Endothelial cell of umbilical vein (primary cell): ENCODE data around the gene ZNF697. TPM values are rescaled to one million over a fixed set of nuclear protein-coding genes. Genes with fewer than 3 reads are reported as not detected.

Source experiments
- BruUV-seq: library from RNA; stranded (reverse); fragments of 400-500 nt; replicated peaks from 2 replicates; lab custom pipeline; 2021; lab: Mats Ljungman, UMichigan
- CTCF ChIA-PET: fragments of 300-600, 350-600 bp; sonication (Branson Sonifier 250); formaldehyde crosslinking; loops from one replicate; lab custom pipeline; 2021; ENCODE audit warnings: antibody characterized with exemption, inconsistent platforms; lab: Charles Lee
- POLR2A ChIA-PET: fragments of 300-600, 350-600 bp; sonication (Branson Sonifier 250); formaldehyde crosslinking; loops from one replicate; lab custom pipeline; 2021; ENCODE audit warnings: antibody characterized with exemption, inconsistent platforms; lab: Charles Lee
- DNase-seq: peaks from one replicate; pipeline ENCODE4 v3.0.0-alpha.2; 2011; ENCODE audit warnings: low read depth, low spot score
- FAIRE-seq: peaks from 2 replicates; lab custom pipeline; 2011; peaks lifted over from hg19 to GRCh38; lab: Jason Lieb, UNC
- H2AFZ ChIP-seq: 2 replicates; pipeline ENCODE4 v1.6.0; 2012; ENCODE audit warnings: low read depth, low read length, control low read depth, inconsistent platforms
- H3K27ac ChIP-seq: 2 replicates; pipeline ENCODE4 v1.5.1; 2011; ENCODE audit warnings: low read depth, mild to moderate bottlenecking, control low read depth, low read length, moderate library complexity; ENCODE audit not compliant: insufficient read depth
- H3K27me3 ChIP-seq, 2 experiments: 2 replicates each; pipeline versions ENCODE4 v1.6.0 to v1.6.1; 2011; ENCODE audit warnings: low read length in 2 of 2, mixed read lengths in 1 of 2; ENCODE audit not compliant: control insufficient read depth in 2 of 2, insufficient read depth in 2 of 2
- H3K36me3 ChIP-seq, 2 experiments: 2 replicates in 1 of 2; 3 replicates in 1 of 2; pipeline ENCODE4 v1.5.1; 2011; ENCODE audit warnings: low read length in 2 of 2, mild to moderate bottlenecking in 1 of 2, moderate library complexity in 1 of 2; ENCODE audit not compliant: control insufficient read depth in 2 of 2, insufficient read depth in 2 of 2; ENCODE audit errors: extremely low read depth in 1 of 2
- H3K4me1 ChIP-seq: 3 replicates; pipeline ENCODE4 v1.5.1; 2011; ENCODE audit warnings: mild to moderate bottlenecking, low read length; ENCODE audit not compliant: control insufficient read depth, insufficient read depth; ENCODE audit errors: extremely low read depth
- H3K4me2 ChIP-seq: 2 replicates; pipeline ENCODE4 v1.6.1; 2011; ENCODE audit warnings: low read length, control low read depth, mixed read lengths; ENCODE audit not compliant: insufficient read depth
- H3K4me3 ChIP-seq, 3 experiments: fragments of 200-600 bp in 1 of 3; sonication (generic), shearing (Covaris generic) in 1 of 3; replicated peaks in 1 of 3; 2 replicates each; pipeline ENCODE4 v1.5.1; 2011 to 2016; ENCODE audit warnings: control low read depth in 3 of 3, low read length in 3 of 3, mild to moderate bottlenecking in 2 of 3, inconsistent platforms in 1 of 3, low read depth in 1 of 3, moderate library complexity in 1 of 3; ENCODE audit not compliant: insufficient read depth in 1 of 3
- H3K79me2 ChIP-seq: 2 replicates; pipeline ENCODE4 v1.6.0; 2012; ENCODE audit warnings: low read length, inconsistent platforms; ENCODE audit not compliant: control insufficient read depth, insufficient read depth
- H3K9ac ChIP-seq: replicated peaks from 2 replicates; pipeline ENCODE3; 2011; ENCODE audit warnings: low read length, control low read depth; ENCODE audit not compliant: insufficient read depth; ENCODE audit errors: extremely low read depth
- H3K9me1 ChIP-seq: replicated peaks from 3 replicates; pipeline ENCODE4 v1.6.0; 2011; ENCODE audit warnings: mild to moderate bottlenecking, low read length; ENCODE audit not compliant: control insufficient read depth, insufficient read depth; ENCODE audit errors: extremely low read depth
- H3K9me3 ChIP-seq: replicated peaks from 2 replicates; pipeline ENCODE4 v1.5.1; 2012; ENCODE audit warnings: low read length, inconsistent platforms; ENCODE audit not compliant: control insufficient read depth, insufficient read depth
- H4K20me1 ChIP-seq: replicated peaks from 2 replicates; pipeline ENCODE3; 2011; ENCODE audit warnings: mild to moderate bottlenecking, low read length; ENCODE audit not compliant: control insufficient read depth, insufficient read depth; ENCODE audit errors: extremely low read depth
- EZH2 ChIP-seq: IDR thresholded peaks from 2 replicates; pipeline ENCODE4 v1.6.1; 2012; ENCODE audit warnings: borderline replicate concordance, low read depth, mild to moderate bottlenecking, moderate library complexity, low read length, inconsistent platforms; ENCODE audit not compliant: severe bottlenecking
- FOS ChIP-seq: IDR thresholded peaks from 2 replicates; pipeline ENCODE4 v1.6.1; 2011; ENCODE audit warnings: mild to moderate bottlenecking, low read length, moderate library complexity, borderline replicate concordance; ENCODE audit not compliant: insufficient read depth
- GATA2 ChIP-seq: IDR thresholded peaks from 2 replicates; pipeline ENCODE4 v1.7.0; 2011; ENCODE audit warnings: low read depth, mild to moderate bottlenecking, moderate library complexity, mixed read lengths, low read length; ENCODE audit not compliant: insufficient read length, insufficient read depth
- JUN ChIP-seq: IDR thresholded peaks from 2 replicates; pipeline ENCODE4 v1.6.1; 2011; ENCODE audit warnings: borderline replicate concordance, low read depth; ENCODE audit not compliant: insufficient read length, insufficient read depth
- MYC ChIP-seq: IDR thresholded peaks from one replicate; pipeline ENCODE4 v1.6.1; 2011; ENCODE audit warnings: mild to moderate bottlenecking, low read depth, low read length
- POLR2A ChIP-seq: IDR thresholded peaks from 2 replicates; pipeline ENCODE4 v1.6.1; 2012; ENCODE audit warnings: low read depth, mild to moderate bottlenecking, control low read depth, low read length
- POLR2AphosphoS5 ChIP-seq: IDR thresholded peaks from 2 replicates; pipeline ENCODE4 v1.6.1; 2012; ENCODE audit warnings: low read depth, mild to moderate bottlenecking, control low read depth, low read length, moderate library complexity; ENCODE audit not compliant: insufficient read depth
- dilution Hi-C: fragments of 300-500 bp; cut with MboI; formaldehyde crosslinking; loops from one replicate; pipeline ENCODE4 v1.15.0; 2019; ENCODE audit warnings: low sequenced_read_pairs; ENCODE audit not compliant: extremely low pct_ligation_motif_present
- intact Hi-C: fragments of 100-400 bp; cut with micrococcal nuclease; formaldehyde crosslinking; loops from one replicate; pipeline ENCODE4 v1.10.0; 2022
- polyA plus RNA-seq, 4 experiments: library from polyadenylated mRNA; depleted of rRNA in 3 of 4; stranded (reverse) in 3 of 4; unstranded in 1 of 4; fragments of >200 nt; gene quantifications; 2 replicates each; pipeline versions ENCODE4 v1.2.1 to v1.2.3, GENCODE V29; 2011 to 2012; ENCODE audit warnings: missing spikeins in 1 of 4
- total RNA-seq: library from RNA; stranded (reverse); gene quantifications from 2 replicates; pipeline ENCODE4 v1.2.3, GENCODE V29; 2021
- TF ChIP-seq, protein P1 (sequence below): IDR thresholded peaks from 2 replicates; pipeline ENCODE4 v1.6.1; 2011; ENCODE audit not compliant: insufficient read depth, insufficient read length
- TF ChIP-seq, protein P2 (sequence below), 2 donors: IDR thresholded peaks; 1 replicate in 1 of 2; 2 replicates in 1 of 2; pipeline ENCODE4 v1.5.1; 2011; ENCODE audit warnings: low read length in 2 of 2, mild to moderate bottlenecking in 2 of 2, moderate library complexity in 2 of 2, control low read depth in 1 of 2, inconsistent platforms in 1 of 2, low read depth in 1 of 2; ENCODE audit not compliant: insufficient read depth in 1 of 2; ENCODE audit errors: extremely low read depth in 1 of 2

The ZNF697 gene
- total and polyA plus RNA-seq, 2 donors (not counting 3 experiments of a cell fraction or from before 2014, with no cell fraction given): 6.2 to 14.1 TPM

DNA sequence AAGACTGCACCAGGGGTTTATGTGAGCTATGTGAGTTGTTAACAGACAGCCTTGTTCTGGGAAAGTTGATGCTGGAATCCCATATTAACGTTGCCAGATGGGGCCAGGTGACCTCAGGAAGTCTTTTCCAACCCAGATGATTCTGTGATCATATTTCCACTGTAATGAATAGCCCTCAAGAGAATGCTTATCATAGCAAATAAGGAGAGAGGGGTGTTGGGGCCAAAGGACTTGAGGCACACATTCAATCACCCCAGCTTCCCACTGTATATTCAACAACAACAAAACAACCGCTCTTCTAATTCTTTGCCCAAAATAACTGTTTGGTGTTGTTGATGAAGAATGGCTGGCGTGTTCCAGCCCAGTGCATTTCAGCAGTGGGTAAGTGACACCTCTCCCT lies 14.1 kb downstream of the ZNF697 start:
- CTCF ChIA-PET: interaction anchor here (0.6 to 4.0 kb wide), 5 partner anchors 14 to 41 kb away, joined by 3 to 32 read pairs (median 8); partner anchors contain the start of gene ZNF697
- dilution Hi-C loops: no loop called here
- peak; percentile 58 for DNase-seq

More for the DNA sequence above, 14.1 kb downstream of the ZNF697 start:
- intact Hi-C loops: no loop called here
- Histone ChIP-seq H2AFZ (no peak overlapping the region), H3K9ac (no peak overlapping the region), H3K9me1 (no peaks in the 10 kb centered on the region), H3K9me3 (no peaks in the 10 kb centered on the region), H3K4me1 (peaks cover 71% of the 10 kb centered on the region), H3K4me3 (no peak overlapping the region), H3K36me3 (no peaks in the 10 kb centered on the region), H3K4me2 (peak overlapping the region; percentile 23), H4K20me1 (no peaks in the 10 kb centered on the region), H3K79me2 (peaks cover 88% of the 10 kb centered on the region), H3K27ac (no peak overlapping the region), H3K27me3 (no peaks in the 10 kb centered on the region)
- FAIRE-seq: no peak
- POLR2A ChIA-PET: interaction anchor here (0.5 kb wide), 1 partner anchor 144 kb away, joined by 5 read pairs; no protein-coding TSS in a partner anchor
- no peak for TF ChIP-seq POLR2AphosphoS5
- TF ChIP-seq POLR2A: no peak
- TF ChIP-seq, protein P1, sequence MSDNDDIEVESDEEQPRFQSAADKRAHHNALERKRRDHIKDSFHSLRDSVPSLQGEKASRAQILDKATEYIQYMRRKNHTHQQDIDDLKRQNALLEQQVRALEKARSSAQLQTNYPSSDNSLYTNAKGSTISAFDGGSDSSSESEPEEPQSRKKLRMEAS: no peak
- TF ChIP-seq GATA2: no peak
- TF ChIP-seq FOS: no peak
- no peak for TF ChIP-seq JUN
- TF ChIP-seq, protein P2, sequence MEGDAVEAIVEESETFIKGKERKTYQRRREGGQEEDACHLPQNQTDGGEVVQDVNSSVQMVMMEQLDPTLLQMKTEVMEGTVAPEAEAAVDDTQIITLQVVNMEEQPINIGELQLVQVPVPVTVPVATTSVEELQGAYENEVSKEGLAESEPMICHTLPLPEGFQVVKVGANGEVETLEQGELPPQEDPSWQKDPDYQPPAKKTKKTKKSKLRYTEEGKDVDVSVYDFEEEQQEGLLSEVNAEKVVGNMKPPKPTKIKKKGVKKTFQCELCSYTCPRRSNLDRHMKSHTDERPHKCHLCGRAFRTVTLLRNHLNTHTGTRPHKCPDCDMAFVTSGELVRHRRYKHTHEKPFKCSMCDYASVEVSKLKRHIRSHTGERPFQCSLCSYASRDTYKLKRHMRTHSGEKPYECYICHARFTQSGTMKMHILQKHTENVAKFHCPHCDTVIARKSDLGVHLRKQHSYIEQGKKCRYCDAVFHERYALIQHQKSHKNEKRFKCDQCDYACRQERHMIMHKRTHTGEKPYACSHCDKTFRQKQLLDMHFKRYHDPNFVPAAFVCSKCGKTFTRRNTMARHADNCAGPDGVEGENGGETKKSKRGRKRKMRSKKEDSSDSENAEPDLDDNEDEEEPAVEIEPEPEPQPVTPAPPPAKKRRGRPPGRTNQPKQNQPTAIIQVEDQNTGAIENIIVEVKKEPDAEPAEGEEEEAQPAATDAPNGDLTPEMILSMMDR (IDR thresholded peaks at IDR 0.05; ENCODE audit: extremely low read depth in 1 of 2, insufficient read depth in 1 of 2, low read depth in 1 of 2, low read length in 2 of 2): no peak
- no peak for TF ChIP-seq EZH2
- TF ChIP-seq MYC: no peak
- BruUV-seq: no TSS peak
